Peyer's patch (tissue), 4 donors: ENCODE measurements around the gene NID1. TPM values are rescaled to one million over a fixed set of nuclear protein-coding genes. Genes with fewer than 3 reads are reported as not detected.
A peak's percentile ranks its signal among the peaks of the same experiment; 100 is the strongest.
"Not testable (repeated sequence)": the region's sequence is repeated elsewhere in the genome, so short reads cannot be mapped to it uniquely, and the experiment has no call there.

ENCODE experiments used
- DNase-seq, 3 donors: peaks; one replicate each; pipeline ENCODE4 v3.0.0-alpha.2; 2017 to 2019
- H3K27ac ChIP-seq, 4 donors: fragments of 200-600 bp; sonication (generic); one replicate each; pipeline ENCODE4 v1.5.1; 2016 to 2019
- H3K27me3 ChIP-seq, 2 donors: fragments of 200-600 bp; sonication (generic); one replicate each; pipeline ENCODE4 v1.5.1; 2019
- H3K36me3 ChIP-seq, 3 donors: fragments of 200-600 bp; sonication (generic); one replicate each; pipeline ENCODE4 v1.5.1; 2016 to 2019
- H3K4me1 ChIP-seq, 4 donors: fragments of 200-600 bp; sonication (generic); one replicate each; pipeline ENCODE4 v1.5.1; 2016 to 2019
- H3K4me3 ChIP-seq, 4 donors: fragments of 200-600 bp; sonication (generic); 1 replicate in 3 of 4; 2 replicates in 1 of 4; pipeline ENCODE4 v1.5.1; 2016 to 2019; ENCODE audit warnings: mild to moderate bottlenecking in 1 of 4
- H3K9me3 ChIP-seq, 4 donors: fragments of 200-600 bp; sonication (generic); one replicate each; pipeline ENCODE4 v1.5.1; 2016 to 2019; ENCODE audit warnings: mild to moderate bottlenecking in 1 of 4
- CTCF ChIP-seq, 6 experiments: fragments of 450-650 bp in 4 of 6; fragments of 200-600 bp in 2 of 6; sonication (generic) in 1 of 6; IDR thresholded peaks; one replicate each; pipeline ENCODE4 v1.5.1; 2017 to 2019; ENCODE audit warnings: antibody characterized with exemption in 6 of 6, mild to moderate bottlenecking in 3 of 6, moderate library complexity in 1 of 6
- POLR2A ChIP-seq, 2 donors: fragments of 450-650 bp; IDR thresholded peaks; one replicate each; pipeline ENCODE4 v1.5.1; 2017; ENCODE audit warnings: antibody characterized with exemption in 2 of 2, mild to moderate bottlenecking in 2 of 2, moderate library complexity in 2 of 2
- total RNA-seq, 4 donors: library from RNA; depleted of rRNA; stranded (reverse); fragments of >200 nt; gene quantifications; one replicate each; pipeline ENCODE4 v1.1.0, GENCODE V29; 2016

The NID1 gene
- total RNA-seq, 4 donors from 2014 or later = 20.5 to 92.4 (median 62.0) TPM

- Histone ChIP-seq H3K27ac (no peak overlapping the region), H3K4me1 (peaks cover 0 to 3% (median 0%) of the 10 kb centered on the region in 4 donors), H3K36me3 (no peaks in the 10 kb centered on the region), H3K4me3 (no peak overlapping the region), H3K27me3 (no peaks in the 10 kb centered on the region), H3K9me3 (no peaks in the 10 kb centered on the region)
- no peak for TF ChIP-seq CTCF (IDR thresholded peaks at IDR 0.05)
- TF ChIP-seq POLR2A (IDR thresholded peaks at IDR 0.05) = no peak
- DNase-seq = no peak
Observed at GRCh38 chr1:236102611-236103010, 37.7 kb upstream of the NID1 start.

DNA sequence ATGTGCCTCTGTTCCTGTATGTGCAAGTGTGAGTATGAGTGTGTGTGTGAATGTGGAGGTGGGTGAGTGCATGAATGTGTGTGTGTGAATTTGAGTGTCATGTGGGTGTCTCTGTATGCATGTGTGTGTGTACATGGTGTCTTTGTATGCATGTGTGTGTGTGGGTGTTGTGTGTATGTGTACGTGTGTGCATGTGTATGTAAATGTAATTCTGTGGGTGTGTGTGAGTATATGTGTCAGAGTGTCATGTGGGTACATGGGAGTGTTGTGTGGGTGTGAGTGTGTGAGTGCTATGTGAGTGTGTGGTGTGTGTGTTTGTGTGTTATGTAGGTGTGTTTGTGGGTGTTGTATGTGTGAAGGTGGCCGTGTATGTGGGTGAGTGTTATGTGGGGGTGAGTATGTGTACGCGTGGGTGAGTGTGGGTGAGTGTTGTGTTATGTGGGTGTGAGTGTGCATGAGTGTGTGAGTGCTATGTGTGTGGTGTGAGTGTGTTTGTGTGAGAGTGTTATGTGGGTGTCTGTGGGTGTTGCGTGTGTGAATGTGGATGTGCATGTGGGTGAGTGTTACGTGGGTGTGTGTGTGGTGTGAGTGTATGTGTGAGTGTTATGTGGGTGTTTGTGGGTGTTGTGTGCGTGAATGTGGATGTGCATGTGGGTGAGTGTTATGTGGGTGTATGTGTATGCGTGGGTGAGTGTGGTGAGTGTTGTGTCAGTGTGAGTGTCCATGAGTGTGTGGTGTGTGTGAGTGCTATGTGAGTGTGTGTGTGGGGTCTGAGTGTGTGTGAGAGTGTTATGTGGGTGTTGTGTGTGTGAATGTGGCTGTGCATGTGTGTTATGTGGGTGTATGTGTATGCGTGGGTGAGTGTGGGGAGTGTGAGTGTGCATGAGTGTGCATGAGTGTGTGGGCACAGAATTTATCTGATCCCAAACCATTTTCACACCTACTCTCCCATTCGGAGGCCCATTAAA is 36.6 kb upstream of the NID1 start:
- H3K36me3 ChIP-seq = no peaks in the 10 kb centered on the region
- H3K27ac ChIP-seq = no peak overlapping the region
- H3K4me3 ChIP-seq = no peak overlapping the region
- TF ChIP-seq POLR2A (IDR thresholded peaks at IDR 0.05) (no peak), CTCF (IDR thresholded peaks at IDR 0.05) (no peak)
- H3K4me1 ChIP-seq = peaks cover 0 to 3% (median 0%) of the 10 kb centered on the region in 4 donors
- DNase-seq = no peak
- H3K27me3 ChIP-seq = no peaks in the 10 kb centered on the region
- H3K9me3 ChIP-seq = peaks cover 0 to 4% (median 2%) of the 10 kb centered on the region in 4 donors

- DNase-seq = no peak
- H3K27me3 ChIP-seq = no peaks in the 10 kb centered on the region
- no peak overlapping the region for H3K27ac ChIP-seq
- no peaks in the 10 kb centered on the region for H3K36me3 ChIP-seq
- TF ChIP-seq POLR2A (IDR thresholded peaks at IDR 0.05) = no peak
- TF ChIP-seq CTCF (IDR thresholded peaks at IDR 0.05) = no peak
- peaks cover 0 to 3% (median 0%) of the 10 kb centered on the region in 4 donors for H3K4me1 ChIP-seq
- H3K4me3 ChIP-seq = no peak overlapping the region
- peaks cover 0 to 4% (median 2%) of the 10 kb centered on the region in 4 donors for H3K9me3 ChIP-seq
Observed at GRCh38 chr1:236100799-236101198, 35.9 kb upstream of the NID1 start.

DNA sequence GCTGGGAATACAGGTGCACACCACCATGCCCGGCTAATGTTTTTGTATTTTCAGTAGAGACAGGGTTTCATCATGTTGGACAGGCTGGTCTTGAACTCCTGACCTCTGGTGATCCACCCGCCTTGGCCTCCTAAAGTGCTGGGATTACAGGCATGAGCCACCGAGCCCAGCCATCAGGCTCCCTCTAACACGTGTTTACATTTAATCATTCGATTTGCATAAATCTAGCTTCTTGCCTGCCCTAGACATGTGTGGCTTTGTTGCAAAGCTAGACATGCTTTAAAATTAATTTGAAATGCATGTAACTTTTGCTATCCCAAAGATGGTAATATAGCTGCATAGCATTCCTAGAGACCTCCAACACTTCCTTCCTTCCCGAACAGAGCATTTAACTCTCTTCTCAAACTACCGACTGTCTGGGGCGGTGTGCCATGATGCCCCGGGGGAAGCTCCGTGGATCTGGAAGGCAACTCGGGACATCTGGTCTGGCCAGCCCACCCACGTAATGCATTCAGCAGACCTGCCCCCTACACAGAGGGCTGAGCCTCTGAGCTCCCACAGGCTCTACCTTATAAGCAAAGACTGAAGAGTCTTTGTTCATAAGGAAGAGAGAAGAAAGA is 34.6 kb upstream of the NID1 start:
- peaks cover 0 to 3% (median 0%) of the 10 kb centered on the region in 4 donors for H3K4me1 ChIP-seq
- no peak for DNase-seq
- TF ChIP-seq CTCF (IDR thresholded peaks at IDR 0.05) = no peak
- no peak for TF ChIP-seq POLR2A (IDR thresholded peaks at IDR 0.05)
- no peaks in the 10 kb centered on the region for H3K27me3 ChIP-seq
- peaks cover 0 to 4% (median 2%) of the 10 kb centered on the region in 4 donors for H3K9me3 ChIP-seq
- H3K36me3 ChIP-seq = no peaks in the 10 kb centered on the region
- no peak overlapping the region for H3K4me3 ChIP-seq
- no peak overlapping the region for H3K27ac ChIP-seq

GRCh38 chr1:236098267-236098666 is 33.4 kb upstream of the NID1 start:
- no peaks in the 10 kb centered on the region for H3K36me3 ChIP-seq
- DNase-seq = no peak
- no peak overlapping the region for H3K27ac ChIP-seq
- no peak for TF ChIP-seq POLR2A (IDR thresholded peaks at IDR 0.05)
- no peak for TF ChIP-seq CTCF (IDR thresholded peaks at IDR 0.05)
- H3K4me1 ChIP-seq = no peaks in the 10 kb centered on the region
- no peaks in the 10 kb centered on the region for H3K27me3 ChIP-seq
- H3K4me3 ChIP-seq = no peak overlapping the region
- H3K9me3 ChIP-seq = peaks cover 0 to 4% (median 2%) of the 10 kb centered on the region in 4 donors

- peak overlapping the region in 1 of 4 donors; percentile 37 for H3K27ac ChIP-seq
- not testable (repeated sequence) for H3K36me3 ChIP-seq, H3K4me1 ChIP-seq, H3K4me3 ChIP-seq, H3K27me3 ChIP-seq, H3K9me3 ChIP-seq
- peak; percentile 24 to 85 (median 64) for DNase-seq
Observed at GRCh38 chr1:236096660-236097482, 32.0 kb upstream of the NID1 start.
